ENCODE results near the gene BTNL9. TPM values are rescaled to one million over a fixed set of nuclear protein-coding genes. Genes with fewer than 3 reads are reported as not detected.

Gene BTNL9
- total RNA-seq, 6 experiments from 2014 or later = 5.3 to 11.6 (median 7.8) TPM

DNA sequence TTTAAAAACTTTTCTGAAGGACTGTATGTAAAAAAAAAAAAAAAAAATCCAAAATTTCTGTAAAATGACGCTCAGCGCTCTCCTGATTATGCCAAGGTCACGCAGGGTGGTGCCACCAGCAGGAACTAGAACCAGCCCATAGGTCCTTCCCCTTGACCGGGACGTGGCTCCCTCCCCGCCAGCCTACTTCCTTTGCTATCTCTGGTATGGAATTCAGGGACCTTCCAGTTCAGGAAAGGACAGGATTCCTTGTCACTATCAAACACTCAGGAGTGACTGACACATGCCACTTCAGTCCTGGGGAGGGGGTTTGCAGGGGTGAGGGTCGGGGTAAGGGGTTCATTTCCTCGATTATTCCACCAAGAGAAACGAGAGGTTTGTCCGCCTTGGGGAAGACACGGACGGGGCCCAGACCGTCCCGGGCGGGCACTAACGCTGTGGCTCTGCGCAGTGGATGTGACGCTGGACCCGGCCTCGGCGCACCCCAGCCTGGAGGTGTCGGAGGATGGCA is 18.8 kb downstream of the BTNL9 start:
- WGBS (ENCODE audit: insufficient coverage, low coverage, low lambda C conversion rate, missing lambda C conversion rate) = 18% methylated on average over 7 of the region's 22 CpGs
- peaks cover 0 to under 1% (median 0%) of the 10 kb centered on the region in 4 donors for H3K4me1 ChIP-seq
- no peak overlapping the region for H3K27ac ChIP-seq
- H3K27me3 ChIP-seq = peaks cover 0 to 11% of the 10 kb centered on the region in 2 donors
- no peaks in the 10 kb centered on the region for H3K36me3 ChIP-seq
- H3K4me3 ChIP-seq = no peak overlapping the region
- DNase-seq (no peak), ATAC-seq (peak in 3 of 4 donors; percentile 30 to 44 (median 38))
- intact Hi-C loops (cut with DNase I) = loop anchor here in 1 of 2 donors (10.0 kb wide), 1 partner anchor 56 kb away; no protein-coding TSS in a partner anchor
- H3K9me3 ChIP-seq = no peaks in the 10 kb centered on the region
- TF ChIP-seq CTCF (IDR thresholded peaks at IDR 0.05) (no peak), POLR2A (IDR thresholded peaks at IDR 0.05) (no peak)

DNA sequence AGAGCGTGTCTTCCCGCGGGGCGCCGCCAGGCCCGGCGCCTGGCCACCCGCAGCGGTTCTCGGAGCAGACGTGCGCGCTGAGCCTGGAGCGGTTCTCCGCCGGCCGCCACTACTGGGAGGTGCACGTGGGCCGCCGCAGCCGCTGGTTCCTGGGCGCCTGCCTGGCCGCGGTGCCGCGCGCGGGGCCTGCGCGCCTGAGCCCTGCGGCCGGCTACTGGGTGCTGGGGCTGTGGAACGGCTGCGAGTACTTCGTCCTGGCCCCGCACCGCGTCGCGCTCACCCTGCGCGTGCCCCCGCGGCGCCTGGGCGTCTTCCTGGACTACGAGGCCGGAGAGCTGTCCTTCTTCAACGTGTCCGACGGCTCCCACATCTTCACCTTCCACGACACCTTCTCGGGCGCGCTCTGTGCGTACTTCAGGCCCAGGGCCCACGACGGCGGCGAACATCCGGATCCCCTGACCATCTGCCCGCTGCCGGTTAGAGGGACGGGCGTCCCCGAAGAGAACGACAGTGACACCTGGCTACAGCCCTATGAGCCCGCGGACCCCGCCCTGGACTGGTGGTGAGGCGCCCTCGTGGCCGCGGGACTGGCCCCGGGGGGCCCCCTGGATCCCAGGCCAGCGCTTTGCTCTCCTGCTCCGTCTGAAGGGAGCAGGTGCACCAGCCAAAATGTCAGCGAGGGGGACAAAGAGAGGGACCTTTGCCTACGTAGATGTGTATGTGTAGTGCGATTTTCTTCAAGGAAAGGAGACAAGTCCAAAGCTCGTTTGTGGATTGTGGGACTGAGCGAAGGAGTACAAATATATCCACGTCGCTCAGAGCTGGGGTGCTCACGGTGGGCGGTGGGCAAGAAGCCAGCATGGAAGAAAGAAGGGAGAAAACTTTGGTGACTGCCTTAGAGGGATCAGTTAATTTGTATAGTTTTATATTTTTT is 19.5 kb downstream of the BTNL9 start:
- ATAC-seq (peak in 3 of 4 donors; percentile 17 to 41 (median 21)), DNase-seq (no peak)
- 13% methylated on average over 21 of the region's 86 CpGs for WGBS (ENCODE audit: insufficient coverage, low coverage, low lambda C conversion rate, missing lambda C conversion rate)
- H3K27ac ChIP-seq = no peak overlapping the region
- intact Hi-C loops (cut with DNase I) = loop anchor here in 1 of 2 donors (10.0 kb wide), 1 partner anchor 55 kb away; no protein-coding TSS in a partner anchor
- H3K36me3 ChIP-seq = no peaks in the 10 kb centered on the region
- H3K27me3 ChIP-seq = peaks cover 0 to 9% of the 10 kb centered on the region in 2 donors
- H3K4me1 ChIP-seq = no peaks in the 10 kb centered on the region
- H3K4me3 ChIP-seq = no peak overlapping the region
- no peak for TF ChIP-seq POLR2A (IDR thresholded peaks at IDR 0.05)
- no peak for TF ChIP-seq CTCF (IDR thresholded peaks at IDR 0.05)
- H3K9me3 ChIP-seq = no peaks in the 10 kb centered on the region

DNA sequence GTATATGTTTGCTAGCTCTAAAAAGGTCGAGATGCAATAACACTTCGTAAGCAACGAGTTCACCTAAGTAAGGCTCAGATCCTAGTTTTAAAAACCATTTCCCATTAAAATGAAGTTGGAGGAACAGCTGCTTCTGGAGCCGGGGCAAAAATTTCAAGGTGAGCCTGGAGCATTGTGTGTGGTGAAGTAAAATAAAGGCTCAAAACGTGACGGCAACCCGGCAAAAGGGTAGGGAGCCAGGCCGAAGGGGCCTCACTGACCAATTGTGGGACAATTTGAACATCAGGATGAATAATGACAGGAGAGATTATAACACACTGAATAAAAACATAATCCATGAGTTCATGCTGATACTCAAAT is 20.1 kb downstream of the BTNL9 start:
- WGBS (ENCODE audit: insufficient coverage, low coverage, low lambda C conversion rate, missing lambda C conversion rate) = 67% methylated on average over 8 of the region's 8 CpGs
- no peak for TF ChIP-seq CTCF (IDR thresholded peaks at IDR 0.05)
- no peak for TF ChIP-seq POLR2A (IDR thresholded peaks at IDR 0.05)
- Histone ChIP-seq H3K4me3 (no peak overlapping the region), H3K27me3 (peaks cover 0 to 9% of the 10 kb centered on the region in 2 donors), H3K36me3 (no peaks in the 10 kb centered on the region), H3K27ac (no peak overlapping the region), H3K4me1 (no peaks in the 10 kb centered on the region), H3K9me3 (no peaks in the 10 kb centered on the region)
- intact Hi-C loops (cut with DNase I) = no loop called here
- DNase-seq = no peak
- ATAC-seq = no peak

DNA sequence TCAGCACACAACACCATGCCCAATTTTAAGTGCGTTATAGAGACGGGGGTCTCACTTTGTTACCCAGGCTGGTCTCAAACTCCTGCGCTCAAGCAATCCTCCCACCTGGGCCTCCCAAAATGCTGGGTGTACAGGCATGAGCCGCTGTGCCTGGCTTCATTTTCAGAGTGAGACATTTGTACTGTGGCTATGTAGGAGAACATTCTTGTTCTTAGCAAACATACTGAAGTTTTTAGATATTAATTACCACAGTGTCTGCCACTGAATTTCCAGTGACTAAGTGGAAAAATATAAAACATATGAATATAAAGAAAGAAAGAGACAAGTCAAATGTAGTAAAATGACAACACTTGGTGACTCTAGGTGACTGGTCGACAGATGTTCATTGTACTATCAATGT is 20.9 kb downstream of the BTNL9 start:
- Histone ChIP-seq H3K4me3 (no peak overlapping the region), H3K36me3 (no peaks in the 10 kb centered on the region), H3K9me3 (no peaks in the 10 kb centered on the region), H3K4me1 (no peaks in the 10 kb centered on the region), H3K27ac (no peak overlapping the region), H3K27me3 (peaks cover 0 to 9% of the 10 kb centered on the region in 2 donors)
- WGBS (ENCODE audit: insufficient coverage, low coverage, low lambda C conversion rate, missing lambda C conversion rate) = 54% methylated on average over 4 of the region's 5 CpGs
- DNase-seq (no peak), ATAC-seq (no peak)
- no peak for TF ChIP-seq POLR2A (IDR thresholded peaks at IDR 0.05)
- intact Hi-C loops (cut with DNase I) = no loop called here

DNA sequence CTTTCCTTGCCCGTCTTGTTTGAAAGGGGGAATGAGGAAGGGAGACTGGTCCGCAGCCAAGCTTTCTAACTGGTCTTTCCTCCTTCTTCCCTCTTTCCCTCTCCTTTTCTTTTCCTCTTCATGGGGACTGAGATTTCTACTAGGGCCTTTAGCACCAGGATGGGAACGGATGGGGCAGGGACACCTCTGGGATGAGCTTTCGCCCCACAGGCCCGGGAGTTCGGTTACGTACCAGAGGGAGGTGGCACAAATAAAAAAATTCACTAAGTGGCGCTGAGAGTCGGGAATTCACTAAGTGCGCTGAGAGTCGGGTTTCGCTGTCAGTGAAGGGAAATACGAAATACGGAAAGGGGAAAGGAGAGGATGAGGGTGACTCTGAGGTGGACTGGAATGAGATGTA is 21.6 kb downstream of the BTNL9 start:
- H3K4me3 ChIP-seq = no peak overlapping the region
- intact Hi-C loops (cut with DNase I) = no loop called here
- no peaks in the 10 kb centered on the region for H3K9me3 ChIP-seq
- TF ChIP-seq CTCF (IDR thresholded peaks at IDR 0.05) (no peak), POLR2A (IDR thresholded peaks at IDR 0.05) (no peak)
- 55% methylated on average over 14 of the region's 14 CpGs for WGBS (ENCODE audit: insufficient coverage, low coverage, low lambda C conversion rate, missing lambda C conversion rate)
- no peak overlapping the region for H3K27ac ChIP-seq
- H3K36me3 ChIP-seq = no peaks in the 10 kb centered on the region
- H3K27me3 ChIP-seq = peaks cover 0 to 9% of the 10 kb centered on the region in 2 donors
- no peak for ATAC-seq
- no peak for DNase-seq
- H3K4me1 ChIP-seq = no peaks in the 10 kb centered on the region
